Liver (tissue), 9 donors: ENCODE measurements around the gene RAB27B. TPM values are rescaled to one million over a fixed set of nuclear protein-coding genes. Genes with fewer than 3 reads are reported as not detected.

Source experiments
- DNase-seq: peaks from one replicate; pipeline ENCODE4 v3.0.0-alpha.2; 2017; ENCODE audit warnings: low spot score
- H3K27ac ChIP-seq, 2 donors: one replicate each; pipeline ENCODE4 v1.7.0; 2013; ENCODE audit warnings: inconsistent platforms in 2 of 2, low read length in 2 of 2, control low read depth in 1 of 2, low read depth in 1 of 2, mild to moderate bottlenecking in 1 of 2
- H3K27me3 ChIP-seq, 4 donors: one replicate each; pipeline versions ENCODE4 v1.6.1 to v1.7.0; 2013; ENCODE audit warnings: low read length in 3 of 4, inconsistent platforms in 1 of 4, mild to moderate bottlenecking in 1 of 4, moderate library complexity in 1 of 4; ENCODE audit not compliant: control insufficient read depth in 4 of 4, insufficient read depth in 4 of 4
- H3K36me3 ChIP-seq, 4 donors: one replicate each; pipeline versions ENCODE4 v1.6.1 to v1.7.0; 2013; ENCODE audit warnings: low read length in 3 of 4, mild to moderate bottlenecking in 3 of 4, low read depth in 1 of 4, moderate library complexity in 1 of 4; ENCODE audit not compliant: control insufficient read depth in 4 of 4, insufficient read depth in 3 of 4
- H3K4me1 ChIP-seq, 4 donors: one replicate each; pipeline versions ENCODE4 v1.6.1 to v1.7.0; 2013; ENCODE audit warnings: low read length in 3 of 4, mild to moderate bottlenecking in 3 of 4, moderate library complexity in 1 of 4; ENCODE audit not compliant: control insufficient read depth in 4 of 4, insufficient read depth in 4 of 4
- H3K4me3 ChIP-seq, 3 donors: one replicate each; pipeline versions ENCODE4 v1.6.1 to v1.7.0; 2013; ENCODE audit warnings: low read length in 3 of 3, control low read depth in 1 of 3, low read depth in 1 of 3, mild to moderate bottlenecking in 1 of 3
- H3K9ac ChIP-seq, 2 donors: one replicate each; pipeline ENCODE4 v1.7.0; 2013; ENCODE audit warnings: low read length in 2 of 2, mild to moderate bottlenecking in 2 of 2, moderate library complexity in 2 of 2, control low read depth in 1 of 2, low read depth in 1 of 2
- H3K9me3 ChIP-seq, 4 donors: one replicate each; pipeline versions ENCODE4 v1.6.1 to v1.7.0; 2013; ENCODE audit warnings: low read length in 3 of 4; ENCODE audit not compliant: control insufficient read depth in 4 of 4
- EGR1 ChIP-seq, 2 donors: IDR thresholded peaks; 2 replicates each; pipeline ENCODE4 v1.6.1; 2016 to 2018; ENCODE audit warnings: antibody characterized with exemption in 2 of 2, low read depth in 2 of 2
- FOXA1 ChIP-seq: IDR thresholded peaks from 2 replicates; pipeline ENCODE4 v1.6.1; 2016; ENCODE audit warnings: antibody characterized with exemption
- FOXA2 ChIP-seq: IDR thresholded peaks from 2 replicates; pipeline ENCODE4 v1.6.1; 2016; ENCODE audit warnings: antibody characterized with exemption
- GABPA ChIP-seq, 2 donors: IDR thresholded peaks in 1 of 2; conservative IDR thresholded peaks in 1 of 2; 2 replicates each; pipeline ENCODE4 v1.6.1; 2016; ENCODE audit warnings: antibody characterized with exemption in 2 of 2, mild to moderate bottlenecking in 1 of 2, moderate library complexity in 1 of 2
- HNF4A ChIP-seq, 2 donors: conservative IDR thresholded peaks; 2 replicates each; pipeline ENCODE4 v1.6.1; 2016; ENCODE audit warnings: antibody characterized with exemption in 2 of 2, mild to moderate bottlenecking in 2 of 2
- HNF4G ChIP-seq: IDR thresholded peaks from 2 replicates; pipeline ENCODE4 v1.6.1; 2016; ENCODE audit warnings: antibody characterized with exemption
- JUND ChIP-seq, 2 donors: IDR thresholded peaks; 2 replicates each; pipeline ENCODE4 v1.6.1; 2016; ENCODE audit warnings: antibody characterized with exemption in 2 of 2
- NR2F2 ChIP-seq: IDR thresholded peaks from 2 replicates; pipeline ENCODE4 v1.6.1; 2016; ENCODE audit warnings: antibody characterized with exemption
- RAD21 ChIP-seq, 2 donors: IDR thresholded peaks; 2 replicates each; pipeline ENCODE4 v1.6.1; 2016; ENCODE audit warnings: antibody characterized with exemption in 2 of 2, mild to moderate bottlenecking in 2 of 2
- RXRA ChIP-seq, 2 donors: IDR thresholded peaks; 2 replicates each; pipeline ENCODE4 v1.6.1; 2017 to 2018; ENCODE audit warnings: antibody characterized with exemption in 2 of 2, mild to moderate bottlenecking in 1 of 2
- SP1 ChIP-seq: IDR thresholded peaks from 2 replicates; pipeline ENCODE4 v1.6.1; 2018; ENCODE audit warnings: antibody characterized with exemption, mild to moderate bottlenecking
- TAF1 ChIP-seq: conservative IDR thresholded peaks from 2 replicates; pipeline ENCODE4 v1.6.1; 2016; ENCODE audit warnings: antibody characterized with exemption, mild to moderate bottlenecking
- YY1 ChIP-seq: IDR thresholded peaks from 2 replicates; pipeline ENCODE4 v1.6.1; 2016; ENCODE audit warnings: antibody characterized with exemption, mild to moderate bottlenecking
- whole genome bisulfite sequencing: extraction: QIAGEN DNeasy Blood & Tissue Kit; methylation state at CpG from one replicate; pipeline ENCODE4 v1.1.7; 2013; 5-methylcytosine and 5-hydroxymethylcytosine counted together
- polyA plus RNA-seq, 2 donors: library from polyadenylated mRNA; stranded (reverse) in 1 of 2; unstranded in 1 of 2; fragments of 200-250 nt in 1 of 2; fragments of >200 nt in 1 of 2; fragmentation: Nextera tagmentation in 1 of 2; extraction: Ambion mirVana in 1 of 2; gene quantifications; one replicate each; pipeline versions ENCODE4 v1.2.1 to v1.2.3, GENCODE V29; 2013 to 2015
- total RNA-seq, 2 donors: library from RNA; depleted of rRNA; stranded (reverse); fragments of >200 nt; gene quantifications; one replicate each; pipeline ENCODE4 v1.2.3, GENCODE V29; 2014
- TF ChIP-seq, protein P1 (sequence below): IDR thresholded peaks from 2 replicates; pipeline ENCODE4 v1.6.1; 2016; ENCODE audit warnings: antibody characterized with exemption
- TF ChIP-seq, protein P2 (sequence below): fragments of 150-350 bp; IDR thresholded peaks from 2 replicates; pipeline ENCODE4 v1.5.1; 2017; ENCODE audit warnings: improper control_type of control experiment, low read depth, low read length; ENCODE audit not compliant: missing input control
- TF ChIP-seq, protein P3 (sequence below): IDR thresholded peaks from 2 replicates; pipeline ENCODE4 v1.6.1; 2016; ENCODE audit warnings: antibody characterized with exemption
- TF ChIP-seq, protein P4 (sequence below): IDR thresholded peaks from 2 replicates; pipeline ENCODE4 v1.6.1; 2016; ENCODE audit warnings: antibody characterized with exemption, mild to moderate bottlenecking
- TF ChIP-seq, protein P5 (sequence below): IDR thresholded peaks from 2 replicates; pipeline ENCODE4 v1.6.1; 2016; ENCODE audit warnings: antibody characterized with exemption
- donor health status: healthy.
- donor health status: healthy.
- donor health status: healthy.
- donor health status: healthy.
- donor health status: healthy.

The RAB27B gene
- total and polyA plus RNA-seq, 4 donors = 0.13 to 4.5 (median 0.24) TPM

DNA sequence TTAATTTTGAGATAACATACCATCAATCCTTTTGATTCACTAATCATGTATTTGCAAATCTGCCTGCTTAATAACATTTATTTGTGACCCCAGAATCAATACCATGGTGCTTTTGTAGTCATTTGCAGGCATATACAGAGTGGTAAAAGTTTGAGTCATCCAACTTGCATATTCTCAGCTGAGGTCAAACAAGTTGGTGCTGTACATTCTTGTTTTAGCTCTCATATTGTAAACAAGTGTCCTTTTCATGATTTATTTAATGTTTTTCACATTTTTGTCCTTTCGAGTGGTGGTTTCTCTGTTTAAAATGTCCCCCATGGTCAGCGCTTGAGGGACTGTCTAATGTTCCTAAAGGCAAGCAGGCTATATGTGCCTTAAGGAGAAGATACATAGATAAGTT is 17.5 kb downstream of the RAB27B start:
- DNase-seq = no peak
- H3K9me3 ChIP-seq = no peaks in the 10 kb centered on the region
- H3K27ac ChIP-seq = no peak overlapping the region
- H3K4me3 ChIP-seq = no peak overlapping the region
- no peaks in the 10 kb centered on the region for H3K36me3 ChIP-seq
- no peak overlapping the region for H3K9ac ChIP-seq
- no peak for TF ChIP-seq YY1
- no peak for TF ChIP-seq NR2F2
- no peaks in the 10 kb centered on the region for H3K4me1 ChIP-seq
- H3K27me3 ChIP-seq = no peaks in the 10 kb centered on the region
- WGBS = 48% methylated on average over 2 of the region's 2 CpGs

DNA sequence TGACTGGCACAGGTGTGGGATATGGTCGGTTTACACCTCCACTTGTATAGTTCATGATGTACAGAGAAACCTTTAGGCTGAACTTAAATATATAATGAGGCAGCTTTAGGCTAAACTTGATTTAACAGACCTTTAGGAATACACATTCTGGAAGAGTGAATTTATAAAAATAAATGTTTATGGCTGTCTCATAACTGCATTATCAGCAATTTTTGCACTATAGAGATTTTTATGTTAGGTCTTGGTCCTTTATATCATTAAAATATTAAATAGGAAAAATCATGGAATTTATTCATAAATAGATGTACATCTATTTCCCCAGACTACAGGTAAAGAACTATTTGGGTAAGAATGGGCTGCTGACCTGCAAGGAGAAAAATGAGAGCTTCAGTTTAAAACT is 19.8 kb downstream of the RAB27B start:
- H3K27me3 ChIP-seq = no peaks in the 10 kb centered on the region
- H3K4me1 ChIP-seq = no peaks in the 10 kb centered on the region
- H3K36me3 ChIP-seq = no peaks in the 10 kb centered on the region
- no peak overlapping the region for H3K27ac ChIP-seq
- H3K9me3 ChIP-seq = no peaks in the 10 kb centered on the region
- no peak for DNase-seq
- H3K9ac ChIP-seq = no peak overlapping the region
- WGBS = 97% methylated on average over 1 of the region's 1 CpG
- H3K4me3 ChIP-seq = no peak overlapping the region
- TF ChIP-seq HNF4G = no peak
- TF ChIP-seq, protein P1, sequence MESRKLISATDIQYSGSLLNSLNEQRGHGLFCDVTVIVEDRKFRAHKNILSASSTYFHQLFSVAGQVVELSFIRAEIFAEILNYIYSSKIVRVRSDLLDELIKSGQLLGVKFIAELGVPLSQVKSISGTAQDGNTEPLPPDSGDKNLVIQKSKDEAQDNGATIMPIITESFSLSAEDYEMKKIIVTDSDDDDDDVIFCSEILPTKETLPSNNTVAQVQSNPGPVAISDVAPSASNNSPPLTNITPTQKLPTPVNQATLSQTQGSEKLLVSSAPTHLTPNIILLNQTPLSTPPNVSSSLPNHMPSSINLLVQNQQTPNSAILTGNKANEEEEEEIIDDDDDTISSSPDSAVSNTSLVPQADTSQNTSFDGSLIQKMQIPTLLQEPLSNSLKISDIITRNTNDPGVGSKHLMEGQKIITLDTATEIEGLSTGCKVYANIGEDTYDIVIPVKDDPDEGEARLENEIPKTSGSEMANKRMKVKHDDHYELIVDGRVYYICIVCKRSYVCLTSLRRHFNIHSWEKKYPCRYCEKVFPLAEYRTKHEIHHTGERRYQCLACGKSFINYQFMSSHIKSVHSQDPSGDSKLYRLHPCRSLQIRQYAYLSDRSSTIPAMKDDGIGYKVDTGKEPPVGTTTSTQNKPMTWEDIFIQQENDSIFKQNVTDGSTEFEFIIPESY = no peak
- TF ChIP-seq SP1 = no peak
- TF ChIP-seq, protein P2, sequence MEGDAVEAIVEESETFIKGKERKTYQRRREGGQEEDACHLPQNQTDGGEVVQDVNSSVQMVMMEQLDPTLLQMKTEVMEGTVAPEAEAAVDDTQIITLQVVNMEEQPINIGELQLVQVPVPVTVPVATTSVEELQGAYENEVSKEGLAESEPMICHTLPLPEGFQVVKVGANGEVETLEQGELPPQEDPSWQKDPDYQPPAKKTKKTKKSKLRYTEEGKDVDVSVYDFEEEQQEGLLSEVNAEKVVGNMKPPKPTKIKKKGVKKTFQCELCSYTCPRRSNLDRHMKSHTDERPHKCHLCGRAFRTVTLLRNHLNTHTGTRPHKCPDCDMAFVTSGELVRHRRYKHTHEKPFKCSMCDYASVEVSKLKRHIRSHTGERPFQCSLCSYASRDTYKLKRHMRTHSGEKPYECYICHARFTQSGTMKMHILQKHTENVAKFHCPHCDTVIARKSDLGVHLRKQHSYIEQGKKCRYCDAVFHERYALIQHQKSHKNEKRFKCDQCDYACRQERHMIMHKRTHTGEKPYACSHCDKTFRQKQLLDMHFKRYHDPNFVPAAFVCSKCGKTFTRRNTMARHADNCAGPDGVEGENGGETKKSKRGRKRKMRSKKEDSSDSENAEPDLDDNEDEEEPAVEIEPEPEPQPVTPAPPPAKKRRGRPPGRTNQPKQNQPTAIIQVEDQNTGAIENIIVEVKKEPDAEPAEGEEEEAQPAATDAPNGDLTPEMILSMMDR = no peak
- TF ChIP-seq, protein P3, sequence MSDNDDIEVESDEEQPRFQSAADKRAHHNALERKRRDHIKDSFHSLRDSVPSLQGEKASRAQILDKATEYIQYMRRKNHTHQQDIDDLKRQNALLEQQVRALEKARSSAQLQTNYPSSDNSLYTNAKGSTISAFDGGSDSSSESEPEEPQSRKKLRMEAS = no peak
- TF ChIP-seq RAD21 (IDR thresholded peaks at IDR 0.05) = no peak
- no peak for TF ChIP-seq YY1
- no peak for TF ChIP-seq FOXA1
- TF ChIP-seq NR2F2 = no peak
- TF ChIP-seq EGR1 (IDR thresholded peaks at IDR 0.05; ENCODE audit: low read depth in 2 of 2) = no peak
- no peak for TF ChIP-seq HNF4A (conservative IDR thresholded peaks at IDR 0.05)
- no peak for TF ChIP-seq FOXA2
- TF ChIP-seq, protein P4, sequence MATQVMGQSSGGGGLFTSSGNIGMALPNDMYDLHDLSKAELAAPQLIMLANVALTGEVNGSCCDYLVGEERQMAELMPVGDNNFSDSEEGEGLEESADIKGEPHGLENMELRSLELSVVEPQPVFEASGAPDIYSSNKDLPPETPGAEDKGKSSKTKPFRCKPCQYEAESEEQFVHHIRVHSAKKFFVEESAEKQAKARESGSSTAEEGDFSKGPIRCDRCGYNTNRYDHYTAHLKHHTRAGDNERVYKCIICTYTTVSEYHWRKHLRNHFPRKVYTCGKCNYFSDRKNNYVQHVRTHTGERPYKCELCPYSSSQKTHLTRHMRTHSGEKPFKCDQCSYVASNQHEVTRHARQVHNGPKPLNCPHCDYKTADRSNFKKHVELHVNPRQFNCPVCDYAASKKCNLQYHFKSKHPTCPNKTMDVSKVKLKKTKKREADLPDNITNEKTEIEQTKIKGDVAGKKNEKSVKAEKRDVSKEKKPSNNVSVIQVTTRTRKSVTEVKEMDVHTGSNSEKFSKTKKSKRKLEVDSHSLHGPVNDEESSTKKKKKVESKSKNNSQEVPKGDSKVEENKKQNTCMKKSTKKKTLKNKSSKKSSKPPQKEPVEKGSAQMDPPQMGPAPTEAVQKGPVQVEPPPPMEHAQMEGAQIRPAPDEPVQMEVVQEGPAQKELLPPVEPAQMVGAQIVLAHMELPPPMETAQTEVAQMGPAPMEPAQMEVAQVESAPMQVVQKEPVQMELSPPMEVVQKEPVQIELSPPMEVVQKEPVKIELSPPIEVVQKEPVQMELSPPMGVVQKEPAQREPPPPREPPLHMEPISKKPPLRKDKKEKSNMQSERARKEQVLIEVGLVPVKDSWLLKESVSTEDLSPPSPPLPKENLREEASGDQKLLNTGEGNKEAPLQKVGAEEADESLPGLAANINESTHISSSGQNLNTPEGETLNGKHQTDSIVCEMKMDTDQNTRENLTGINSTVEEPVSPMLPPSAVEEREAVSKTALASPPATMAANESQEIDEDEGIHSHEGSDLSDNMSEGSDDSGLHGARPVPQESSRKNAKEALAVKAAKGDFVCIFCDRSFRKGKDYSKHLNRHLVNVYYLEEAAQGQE = no peak
- TF ChIP-seq GABPA (IDR thresholded peaks at IDR 0.05 in 1 of 2, conservative IDR thresholded peaks at IDR 0.05 in 1 of 2) = no peak
- no peak for TF ChIP-seq RXRA (IDR thresholded peaks at IDR 0.05)
- TF ChIP-seq TAF1 = no peak
- TF ChIP-seq, protein P5, sequence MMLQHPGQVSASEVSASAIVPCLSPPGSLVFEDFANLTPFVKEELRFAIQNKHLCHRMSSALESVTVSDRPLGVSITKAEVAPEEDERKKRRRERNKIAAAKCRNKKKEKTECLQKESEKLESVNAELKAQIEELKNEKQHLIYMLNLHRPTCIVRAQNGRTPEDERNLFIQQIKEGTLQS = no peak
- TF ChIP-seq JUND (IDR thresholded peaks at IDR 0.05) = no peak
